IMR-90 (cell line): ENCODE data around the gene ZGLP1. TPM values are rescaled to one million over a fixed set of nuclear protein-coding genes. Genes with fewer than 3 reads are reported as not detected.

Experiments
- ATAC-seq: fragments of 200-7000 bp; cut with Tn5 transposase; 2 replicates; pipeline ENCODE4 v1.9.1; 2020; ENCODE audit warnings: low read depth, mild to moderate bottlenecking, moderate library complexity
- BruUV-seq: library from RNA; stranded (reverse); fragments of 400-500 nt; replicated peaks from 2 replicates; lab custom pipeline; 2021; lab: Mats Ljungman, UMichigan
- CTCF ChIA-PET: fragments of 300-600 bp; formaldehyde crosslinking; extraction: SDS; loops from one replicate; lab custom pipeline; 2021; ENCODE audit warnings: antibody characterized with exemption; lab: Yijun Ruan, JAX
- POLR2A ChIA-PET: fragments of 300-600 bp; sonication (Branson Sonifier 250); formaldehyde crosslinking; loops from one replicate; lab custom pipeline; 2022; ENCODE audit warnings: antibody characterized with exemption; ENCODE audit not compliant: unreplicated experiment; lab: Charles Lee
- DNase-seq: peaks from one replicate; pipeline ENCODE4 v3.0.0; 2013
- H2AFZ ChIP-seq: replicated peaks from 2 replicates; pipeline ENCODE3; 2013; ENCODE audit warnings: low read length, mild to moderate bottlenecking; ENCODE audit not compliant: poor library complexity
- H2AK5ac ChIP-seq: 2 replicates; pipeline ENCODE4 v1.6.1; 2013; ENCODE audit warnings: low read depth, low read length, inconsistent platforms
- H2AK9ac ChIP-seq: replicated peaks from 2 replicates; pipeline ENCODE3; 2013; ENCODE audit warnings: mild to moderate bottlenecking, low read depth, low read length, moderate library complexity; ENCODE audit not compliant: poor library complexity
- H2BK120ac ChIP-seq: 2 replicates; pipeline ENCODE4 v1.6.1; 2013; ENCODE audit warnings: low read depth, low read length, inconsistent platforms
- H2BK15ac ChIP-seq: 3 replicates; pipeline ENCODE4 v1.6.1; 2013; ENCODE audit warnings: low read depth, low read length, inconsistent platforms
- H2BK20ac ChIP-seq: 2 replicates; pipeline ENCODE4 v1.6.1; 2013; ENCODE audit warnings: low read depth, mild to moderate bottlenecking, inconsistent platforms, low read length, moderate library complexity
- H2BK5ac ChIP-seq: 2 replicates; pipeline ENCODE4 v1.6.1; 2013; ENCODE audit warnings: mild to moderate bottlenecking, low read depth, low read length, inconsistent platforms; ENCODE audit not compliant: poor library complexity, severe bottlenecking
- H3K14ac ChIP-seq: replicated peaks from 2 replicates; pipeline ENCODE4 v1.6.1; 2013; ENCODE audit warnings: low read depth, low read length, inconsistent platforms
- H3K18ac ChIP-seq: 2 replicates; pipeline ENCODE4 v1.6.1; 2013; ENCODE audit warnings: low read depth, low read length, control low read depth
- H3K23ac ChIP-seq: 2 replicates; pipeline ENCODE4 v1.6.1; 2013; ENCODE audit warnings: low read depth, low read length, inconsistent platforms
- H3K27ac ChIP-seq: 2 replicates; pipeline ENCODE4 v1.5.1; 2013; ENCODE audit warnings: mild to moderate bottlenecking, control low read depth, low read length; ENCODE audit not compliant: insufficient read depth
- H3K27me3 ChIP-seq: 2 replicates; pipeline ENCODE4 v1.6.1; 2013; ENCODE audit warnings: low read length; ENCODE audit not compliant: control insufficient read depth, insufficient read depth
- H3K36me3 ChIP-seq: 2 replicates; pipeline ENCODE4 v1.6.1; 2013; ENCODE audit warnings: low read length, mixed read lengths; ENCODE audit not compliant: control insufficient read depth, insufficient read depth
- H3K4ac ChIP-seq: 2 replicates; pipeline ENCODE4 v1.6.1; 2013; ENCODE audit warnings: low read depth, low read length, inconsistent platforms
- H3K4me1 ChIP-seq: 2 replicates; pipeline ENCODE4 v1.6.1; 2013; ENCODE audit warnings: low read length, mixed read lengths; ENCODE audit not compliant: control insufficient read depth, insufficient read depth
- H3K4me2 ChIP-seq: 2 replicates; pipeline ENCODE4 v1.6.1; 2013; ENCODE audit warnings: low read depth, mild to moderate bottlenecking, control low read depth, low read length, moderate library complexity
- H3K4me3 ChIP-seq: 2 replicates; pipeline ENCODE4 v1.5.1; 2013; ENCODE audit warnings: low read depth, mild to moderate bottlenecking, control low read depth, low read length, moderate library complexity; ENCODE audit not compliant: insufficient read depth
- H3K56ac ChIP-seq: 2 replicates; pipeline ENCODE4 v1.6.1; 2013; ENCODE audit warnings: low read length, inconsistent platforms; ENCODE audit not compliant: insufficient read depth; ENCODE audit errors: extremely low read depth
- H3K79me1 ChIP-seq, 2 experiments: 2 replicates each; pipeline ENCODE4 v1.6.1; 2013; ENCODE audit warnings: low read length in 2 of 2, inconsistent platforms in 1 of 2, low read depth in 1 of 2
- H3K9ac ChIP-seq: 2 replicates; pipeline ENCODE4 v1.6.1; 2013; ENCODE audit warnings: low read depth, low read length, control low read depth
- H3K9me1 ChIP-seq: 2 replicates; pipeline ENCODE4 v1.6.1; 2013; ENCODE audit warnings: low read length, inconsistent platforms; ENCODE audit not compliant: insufficient read depth
- H3K9me3 ChIP-seq: 2 replicates; pipeline ENCODE4 v1.6.1; 2013; ENCODE audit warnings: low read length; ENCODE audit not compliant: control insufficient read depth, insufficient read depth
- H4K20me1 ChIP-seq: 2 replicates; pipeline ENCODE4 v1.6.1; 2013; ENCODE audit warnings: low read length, inconsistent platforms; ENCODE audit not compliant: insufficient read depth
- H4K5ac ChIP-seq: 2 replicates; pipeline ENCODE4 v1.6.1; 2013; ENCODE audit warnings: mild to moderate bottlenecking, low read depth, low read length, control low read depth
- H4K8ac ChIP-seq, 2 experiments: 2 replicates each; pipeline ENCODE4 v1.6.1; 2013; ENCODE audit warnings: low read depth in 2 of 2, low read length in 2 of 2, control low read depth in 1 of 2, inconsistent platforms in 1 of 2
- H4K91ac ChIP-seq: 2 replicates; pipeline ENCODE4 v1.6.1; 2013; ENCODE audit warnings: low read depth, low read length, inconsistent platforms; ENCODE audit not compliant: insufficient read depth
- CEBPB ChIP-seq: IDR thresholded peaks from 2 replicates; pipeline ENCODE4 v1.6.1; 2012; ENCODE audit warnings: low read depth, low read length, improper control_type of control experiment
- CHD1 ChIP-seq: IDR thresholded peaks from 2 replicates; pipeline ENCODE4 v1.6.1; 2012; ENCODE audit warnings: low read depth, low read length, improper control_type of control experiment
- MAFK ChIP-seq: IDR thresholded peaks from 2 replicates; pipeline ENCODE4 v1.6.1; 2012; ENCODE audit warnings: low read depth, low read length, improper control_type of control experiment
- NFE2L2 ChIP-seq: fragments of 150-350 bp; IDR thresholded peaks from 2 replicates; pipeline ENCODE4 v1.6.1; 2016; ENCODE audit warnings: low read depth, mild to moderate bottlenecking, low read length
- RCOR1 ChIP-seq: IDR thresholded peaks from 2 replicates; pipeline ENCODE4 v1.6.1; 2012; ENCODE audit warnings: mild to moderate bottlenecking, low read length, improper control_type of control experiment; ENCODE audit not compliant: insufficient replicate concordance
- RFX5 ChIP-seq: IDR thresholded peaks from 2 replicates; pipeline ENCODE4 v1.8.0; 2012; ENCODE audit warnings: low read depth, mild to moderate bottlenecking, low read length, moderate library complexity
- WGBS, 2 experiments: methylation state at CpG; one replicate each; pipeline versions ENCODE4 v1.1.5 to v1.1.7; 2013; ENCODE audit warnings: missing lambda C conversion rate in 2 of 2; ENCODE audit not compliant: insufficient read length in 1 of 2; ENCODE audit errors: extremely low coverage in 2 of 2; 5-methylcytosine and 5-hydroxymethylcytosine counted together
- dilution Hi-C: fragments of 300-500 bp; cut with HindIII; formaldehyde crosslinking; loops from one replicate; pipeline ENCODE4 v1.14.3; 2018; ENCODE audit warnings: low sequenced_read_pairs; ENCODE audit not compliant: unreplicated experiment
- in situ Hi-C: fragments of 300-500 bp; cut with MboI; formaldehyde crosslinking; loops from 3 replicates; pipeline ENCODE4 v1.14.3; 2019; ENCODE audit warnings: low sequenced_read_pairs, inconsistent platforms, mixed read lengths
- intact Hi-C: fragments of 100-400 bp; cut with micrococcal nuclease; formaldehyde crosslinking; loops from 2 replicates; pipeline ENCODE4 v1.10.0; 2022
- polyA plus RNA-seq, 3 experiments: library from polyadenylated mRNA; depleted of rRNA; stranded (reverse); fragments of >200 nt; gene quantifications; 2 replicates each; pipeline ENCODE4 v1.2.3, GENCODE V29; 2012; ENCODE audit warnings: low replicate concordance in 1 of 3
- total RNA-seq: library from RNA; depleted of rRNA; stranded (reverse); fragments of >200 nt; gene quantifications from 2 replicates; pipeline ENCODE4 v1.2.3, GENCODE V29; 2012
- TF ChIP-seq, protein P1 (sequence below): fragments of 150-350 bp; IDR thresholded peaks from 2 replicates; pipeline ENCODE4 v1.6.1; 2016; ENCODE audit warnings: low read depth, mild to moderate bottlenecking, low read length, moderate library complexity, borderline replicate concordance

The ZGLP1 gene
- total and polyA plus RNA-seq, 2 of the 4 experiments (the other 2 are of a cell fraction), result 0.54 to 3.1 TPM

DNA sequence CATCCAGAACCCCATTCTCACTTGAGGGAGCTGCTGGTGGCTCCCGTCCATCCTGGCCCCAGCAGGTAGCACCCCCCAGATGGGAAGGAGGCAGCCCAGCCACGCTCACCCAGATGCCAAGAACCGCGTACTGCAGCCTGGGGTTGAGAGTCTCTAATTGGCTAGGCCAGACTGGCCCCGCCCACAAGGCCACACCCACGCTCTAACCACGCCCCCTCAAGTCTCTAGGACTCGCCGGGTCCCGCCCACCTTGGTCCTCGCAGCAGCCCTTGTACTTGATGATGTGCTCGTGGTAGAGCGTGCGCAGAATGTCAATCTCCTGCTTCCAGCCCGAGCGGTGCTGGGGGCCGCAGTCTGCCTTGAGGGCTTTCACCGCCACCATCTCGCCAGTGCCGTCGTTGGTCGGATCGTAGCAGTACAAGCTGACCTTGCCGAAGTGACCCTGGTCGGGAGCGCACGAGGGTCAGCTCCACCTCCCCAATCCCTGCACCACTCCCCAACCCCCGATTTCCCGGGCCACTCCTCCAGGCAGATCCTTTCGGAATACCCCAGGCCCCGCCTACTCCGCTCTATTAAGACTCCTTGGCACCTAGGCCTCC, 44.3 kb upstream of the ZGLP1 start:
- ATAC-seq (peak; percentile 64), DNase-seq (peak; percentile 17)
- intact Hi-C loops, result no loop called here
- in situ Hi-C loops, result no loop called here
- Histone ChIP-seq H4K8ac (no peak overlapping the region), H2AK5ac (no peak overlapping the region), H2AK9ac (no peak overlapping the region), H4K5ac (no peak overlapping the region), H3K4ac (no peak overlapping the region), H3K27me3 (no peaks in the 10 kb centered on the region), H2BK120ac (no peak overlapping the region), H3K4me2 (no peak overlapping the region), H3K9me1 (no peaks in the 10 kb centered on the region), H4K20me1 (no peaks in the 10 kb centered on the region), H4K91ac (no peak overlapping the region), H3K27ac (no peak overlapping the region), H3K79me1 (no peaks in the 10 kb centered on the region), H2BK5ac (no peak overlapping the region), H3K9me3 (no peaks in the 10 kb centered on the region), H3K23ac (no peak overlapping the region), H3K18ac (no peak overlapping the region), H2BK20ac (no peak overlapping the region), H3K4me1 (no peaks in the 10 kb centered on the region), H3K9ac (no peak overlapping the region), H3K56ac (no peak overlapping the region), H3K14ac (no peak overlapping the region), H2AFZ (no peak overlapping the region), H3K36me3 (peaks cover 53% of the 10 kb centered on the region), H3K4me3 (no peak overlapping the region), H2BK15ac (no peak overlapping the region)
- TF ChIP-seq CEBPB, result no peak
- TF ChIP-seq, protein P1, sequence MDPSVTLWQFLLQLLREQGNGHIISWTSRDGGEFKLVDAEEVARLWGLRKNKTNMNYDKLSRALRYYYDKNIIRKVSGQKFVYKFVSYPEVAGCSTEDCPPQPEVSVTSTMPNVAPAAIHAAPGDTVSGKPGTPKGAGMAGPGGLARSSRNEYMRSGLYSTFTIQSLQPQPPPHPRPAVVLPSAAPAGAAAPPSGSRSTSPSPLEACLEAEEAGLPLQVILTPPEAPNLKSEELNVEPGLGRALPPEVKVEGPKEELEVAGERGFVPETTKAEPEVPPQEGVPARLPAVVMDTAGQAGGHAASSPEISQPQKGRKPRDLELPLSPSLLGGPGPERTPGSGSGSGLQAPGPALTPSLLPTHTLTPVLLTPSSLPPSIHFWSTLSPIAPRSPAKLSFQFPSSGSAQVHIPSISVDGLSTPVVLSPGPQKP, result no peak
- TF ChIP-seq RFX5, result no peak
- no peak for TF ChIP-seq NFE2L2
- no peak for TF ChIP-seq CHD1
- TF ChIP-seq RCOR1, result no peak
- no peak for TF ChIP-seq MAFK
- dilution Hi-C loops, result no loop called here
- ChIA-PET CTCF (no interaction called here), POLR2A (no interaction called here)
- 76% methylated on average over 28 of the region's 32 CpGs; no CpG with 5 or more reads in 1 of the 2 experiments for WGBS, 2 experiments
- no TSS peak for BruUV-seq
